ENCODE results near the gene TAS1R3.

TAS1R3 gene

GRCh38 chr1:1297802-1298424 lies 33.2 kb upstream of the TAS1R3 start:
- no peak overlapping the region for H3K27ac ChIP-seq (replicated peaks)
- DNase-seq (ENCODE audit: low read depth in 1 of 2, low spot score in 1 of 2): no peak
- no peak for TF ChIP-seq POLR2AphosphoS5 (IDR thresholded peaks at IDR 0.05; ENCODE audit: low read depth)
- no peak for TF ChIP-seq CTCF (IDR thresholded peaks at IDR 0.05; ENCODE audit: insufficient read depth, low read length)
- TF ChIP-seq REST (IDR thresholded peaks at IDR 0.05; ENCODE audit: insufficient replicate concordance, low read depth): no peak
- no peak for TF ChIP-seq SPI1 (IDR thresholded peaks at IDR 0.05; ENCODE audit: borderline replicate concordance, low read depth)
- no peak for TF ChIP-seq GABPA (IDR thresholded peaks at IDR 0.05; ENCODE audit: low read depth)
- H3K27me3 ChIP-seq (ENCODE audit: insufficient read depth, poor library complexity, severe bottlenecking): no peaks in the 10 kb centered on the region
- no peak overlapping the region for H3K4me3 ChIP-seq (replicated peaks; ENCODE audit: insufficient read depth, low read length)

- H3K4me3 ChIP-seq (replicated peaks; ENCODE audit: insufficient read depth, low read length): no peak overlapping the region
- no peaks in the 10 kb centered on the region for H3K27me3 ChIP-seq (ENCODE audit: insufficient read depth, poor library complexity, severe bottlenecking)
- no peak overlapping the region for H3K27ac ChIP-seq (replicated peaks)
- DNase-seq (ENCODE audit: low read depth in 1 of 2, low spot score in 1 of 2): no peak
- TF ChIP-seq SPI1 (IDR thresholded peaks at IDR 0.05; ENCODE audit: borderline replicate concordance, low read depth) (no peak), POLR2AphosphoS5 (IDR thresholded peaks at IDR 0.05; ENCODE audit: low read depth) (no peak), GABPA (IDR thresholded peaks at IDR 0.05; ENCODE audit: low read depth) (no peak), CTCF (IDR thresholded peaks at IDR 0.05; ENCODE audit: insufficient read depth, low read length) (no peak), REST (IDR thresholded peaks at IDR 0.05; ENCODE audit: insufficient replicate concordance, low read depth) (peak; percentile 92)
Measured at GRCh38 chr1:1298861-1299685, 32.0 kb upstream of the TAS1R3 start.

GRCh38 chr1:1299686-1300351 lies 31.3 kb upstream of the TAS1R3 start:
- no peaks in the 10 kb centered on the region for H3K27me3 ChIP-seq (ENCODE audit: insufficient read depth, poor library complexity, severe bottlenecking)
- no peak overlapping the region for H3K4me3 ChIP-seq (replicated peaks; ENCODE audit: insufficient read depth, low read length)
- H3K27ac ChIP-seq (replicated peaks): no peak overlapping the region
- no peak for DNase-seq (ENCODE audit: low read depth in 1 of 2, low spot score in 1 of 2)
- TF ChIP-seq CTCF (IDR thresholded peaks at IDR 0.05; ENCODE audit: insufficient read depth, low read length): no peak
- TF ChIP-seq POLR2AphosphoS5 (IDR thresholded peaks at IDR 0.05; ENCODE audit: low read depth): no peak; the same call in 1 of the 2 replicates
- no peak for TF ChIP-seq REST (IDR thresholded peaks at IDR 0.05; ENCODE audit: insufficient replicate concordance, low read depth)
- no peak for TF ChIP-seq SPI1 (IDR thresholded peaks at IDR 0.05; ENCODE audit: borderline replicate concordance, low read depth)
- no peak for TF ChIP-seq GABPA (IDR thresholded peaks at IDR 0.05; ENCODE audit: low read depth)

Measured in HL-60 (cell line).